C4-2B (cell line): ENCODE results near the gene LGALS7B.

ENCODE experiments used
- ZFX ChIP-seq: fragments of 450-650 bp; IDR thresholded peaks from 2 replicates; pipeline ENCODE4 v1.6.1; 2017
- TF ChIP-seq, protein P1 (sequence below): fragments of 450-650 bp; conservative IDR thresholded peaks from 2 replicates; pipeline ENCODE4 v1.5.1; 2017; ENCODE audit warnings: mild to moderate bottlenecking

GRCh38 chr19:38840583-38840968, 51.6 kb downstream of the LGALS7B start:
- TF ChIP-seq, protein P1, sequence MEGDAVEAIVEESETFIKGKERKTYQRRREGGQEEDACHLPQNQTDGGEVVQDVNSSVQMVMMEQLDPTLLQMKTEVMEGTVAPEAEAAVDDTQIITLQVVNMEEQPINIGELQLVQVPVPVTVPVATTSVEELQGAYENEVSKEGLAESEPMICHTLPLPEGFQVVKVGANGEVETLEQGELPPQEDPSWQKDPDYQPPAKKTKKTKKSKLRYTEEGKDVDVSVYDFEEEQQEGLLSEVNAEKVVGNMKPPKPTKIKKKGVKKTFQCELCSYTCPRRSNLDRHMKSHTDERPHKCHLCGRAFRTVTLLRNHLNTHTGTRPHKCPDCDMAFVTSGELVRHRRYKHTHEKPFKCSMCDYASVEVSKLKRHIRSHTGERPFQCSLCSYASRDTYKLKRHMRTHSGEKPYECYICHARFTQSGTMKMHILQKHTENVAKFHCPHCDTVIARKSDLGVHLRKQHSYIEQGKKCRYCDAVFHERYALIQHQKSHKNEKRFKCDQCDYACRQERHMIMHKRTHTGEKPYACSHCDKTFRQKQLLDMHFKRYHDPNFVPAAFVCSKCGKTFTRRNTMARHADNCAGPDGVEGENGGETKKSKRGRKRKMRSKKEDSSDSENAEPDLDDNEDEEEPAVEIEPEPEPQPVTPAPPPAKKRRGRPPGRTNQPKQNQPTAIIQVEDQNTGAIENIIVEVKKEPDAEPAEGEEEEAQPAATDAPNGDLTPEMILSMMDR, result no peak
- TF ChIP-seq ZFX, result no peak
